GM21723 (cell line): ENCODE results near the gene RIMBP2.

Experiments
- ATAC-seq: cut with Tn5 transposase; IDR thresholded peaks from one replicate; pipeline ENCODE4 v1.9.1; 2021; ENCODE audit warnings: mild to moderate bottlenecking, moderate library complexity; ENCODE audit not compliant: unreplicated experiment

RIMBP2 gene

GRCh38 chr12:130634866-130635265 lies 81.2 kb downstream of the RIMBP2 start:
- no peak for ATAC-seq

DNA sequence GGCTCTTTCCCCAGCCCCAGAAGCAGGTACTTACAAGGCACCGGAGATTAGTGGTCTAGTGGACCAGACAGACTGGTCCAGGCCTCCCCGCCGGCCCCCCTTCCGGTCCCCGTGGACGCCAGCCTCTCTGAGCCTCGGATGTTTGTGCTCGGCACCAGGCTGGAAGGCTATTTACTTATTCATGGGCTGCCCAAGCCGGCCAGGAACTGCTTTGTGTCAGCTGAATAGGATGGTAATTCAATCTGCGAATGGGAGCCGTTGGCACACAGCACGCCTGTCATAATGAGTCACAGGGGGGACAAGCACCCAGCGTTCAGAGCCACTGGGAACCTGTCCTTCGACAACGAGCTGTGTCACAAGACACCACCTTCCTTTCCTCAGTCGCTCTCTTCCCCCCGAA lies 82.3 kb downstream of the RIMBP2 start:
- no peak for ATAC-seq

GRCh38 chr12:130632642-130633041 lies 83.5 kb downstream of the RIMBP2 start:
- no peak for ATAC-seq

DNA sequence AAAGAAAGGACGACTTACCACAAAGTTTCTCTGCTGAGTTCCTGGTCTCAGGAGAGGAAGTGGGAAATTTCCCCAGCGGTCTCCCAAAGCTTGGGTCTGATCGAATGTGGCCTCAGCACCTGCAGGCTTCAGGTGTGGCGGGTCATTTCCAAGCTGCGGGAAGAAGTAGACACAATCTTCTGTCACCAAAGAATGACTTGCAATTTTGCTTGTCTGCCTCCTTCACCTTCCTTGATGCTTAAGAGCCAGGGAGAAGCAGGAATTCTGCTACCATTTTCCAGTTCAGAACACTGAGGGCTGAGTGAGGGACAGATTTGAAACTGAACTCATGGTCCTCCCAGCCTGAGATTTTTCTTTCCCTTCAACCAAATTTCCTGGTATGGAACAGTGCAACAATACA lies 87.8 kb downstream of the RIMBP2 start:
- ATAC-seq, result no peak

- ATAC-seq, result no peak
These were observed 88.9 kb downstream of the RIMBP2 start for GRCh38 chr12:130627175-130627574.

GRCh38 chr12:130626601-130627000 lies 89.5 kb downstream of the RIMBP2 start:
- no peak for ATAC-seq

DNA sequence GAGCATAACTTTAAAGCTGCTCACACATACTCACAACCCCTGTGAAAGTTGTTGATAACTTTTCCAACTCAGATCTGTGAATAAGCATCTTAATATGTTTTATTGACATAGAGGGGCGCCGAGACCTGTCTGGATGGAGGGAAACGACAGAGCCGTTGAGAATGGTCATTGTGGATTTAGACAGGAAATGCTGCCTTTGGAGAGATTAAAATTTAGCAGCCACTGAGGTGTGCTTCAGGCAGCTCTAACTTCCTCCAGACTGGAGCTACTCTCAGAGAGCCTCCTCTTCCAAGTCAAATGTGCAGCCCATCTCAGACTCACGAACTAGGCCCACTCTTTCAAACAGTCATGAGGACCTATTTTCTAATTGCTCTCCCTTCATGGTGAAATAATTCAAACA lies 90.9 kb downstream of the RIMBP2 start:
- no peak for ATAC-seq

GRCh38 chr12:130622803-130623202 lies 93.3 kb downstream of the RIMBP2 start:
- ATAC-seq, result no peak

GRCh38 chr12:130621696-130622298 lies 94.3 kb downstream of the RIMBP2 start:
- ATAC-seq, result no peak

DNA sequence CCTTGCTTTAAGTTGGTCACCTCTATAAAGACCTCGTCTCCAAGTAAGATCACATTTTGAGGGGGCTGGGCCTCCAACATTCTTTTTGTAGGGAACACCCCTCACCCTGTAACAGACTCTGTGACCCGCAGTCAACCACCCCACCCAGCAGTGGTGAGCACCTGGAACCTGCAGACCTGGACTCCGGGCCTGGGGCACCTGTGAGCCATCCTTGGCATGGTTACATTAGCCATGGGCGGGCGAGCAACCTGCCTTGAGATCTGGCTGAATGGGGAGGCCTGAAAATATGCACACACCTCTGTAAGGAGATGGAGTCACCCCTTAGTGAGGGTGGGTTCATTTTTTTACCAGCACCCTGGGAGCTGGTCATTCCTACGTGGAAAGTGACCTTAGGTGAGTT lies 95.3 kb downstream of the RIMBP2 start:
- no peak for ATAC-seq

- ATAC-seq, result no peak
These were observed 95.8 kb downstream of the RIMBP2 start for GRCh38 chr12:130620281-130620680.

DNA sequence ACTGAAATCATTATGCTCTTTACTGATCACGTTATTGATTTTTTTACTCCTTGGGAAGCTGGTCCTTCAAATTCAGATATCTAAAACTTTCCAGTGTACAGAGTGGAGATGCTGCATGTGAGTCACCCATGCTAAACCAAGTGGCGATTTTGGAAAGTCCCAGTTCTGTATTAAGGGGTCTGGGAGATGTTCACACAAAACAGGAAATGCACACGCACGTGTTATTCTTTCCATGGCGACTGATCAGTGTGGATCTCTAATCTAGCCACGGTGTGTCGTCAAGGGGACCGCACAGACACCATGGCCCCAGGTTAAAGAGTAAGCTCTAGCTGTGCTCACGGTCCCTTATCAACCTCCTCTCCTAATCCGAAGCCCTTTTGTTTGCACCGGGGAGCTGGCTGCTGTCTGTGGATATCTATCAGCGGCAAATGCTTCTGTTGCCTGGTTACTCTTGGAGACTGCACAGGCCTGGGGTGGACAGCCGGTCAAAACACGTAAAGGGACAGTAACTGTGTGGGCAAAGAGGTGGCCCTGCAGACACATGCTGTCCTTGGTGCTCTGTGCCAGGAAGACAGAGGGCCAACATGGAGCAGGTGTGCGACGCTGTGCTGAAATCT lies 96.6 kb downstream of the RIMBP2 start:
- no peak for ATAC-seq

DNA sequence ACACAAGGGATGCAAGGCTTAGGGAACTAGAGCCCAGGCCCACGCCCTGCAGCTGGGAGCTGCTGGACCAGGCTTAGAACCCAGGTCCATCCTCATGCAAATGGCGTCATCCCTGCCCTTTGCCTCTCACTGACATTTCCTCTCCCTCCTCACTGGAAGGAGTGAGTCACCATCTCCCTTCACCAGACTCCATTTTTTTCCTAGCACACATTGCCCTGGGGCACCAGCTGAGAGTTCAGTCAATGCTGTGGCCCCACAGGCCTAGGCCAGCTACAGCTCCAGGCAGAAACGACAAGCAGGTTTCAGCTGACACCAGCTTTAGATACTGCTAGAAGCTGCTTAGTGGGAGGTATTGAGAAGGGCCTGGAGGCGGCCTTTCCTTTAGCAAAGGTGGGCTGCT lies 98.9 kb downstream of the RIMBP2 start:
- ATAC-seq, result no peak

- ATAC-seq, result no peak
These were observed 100.2 kb downstream of the RIMBP2 start for GRCh38 chr12:130615861-130616345.

GRCh38 chr12:130614530-130614905 lies 101.6 kb downstream of the RIMBP2 start:
- ATAC-seq, result no peak

GRCh38 chr12:130613831-130614529 lies 102.1 kb downstream of the RIMBP2 start:
- ATAC-seq, result no peak

GRCh38 chr12:130613131-130613530 lies 103.0 kb downstream of the RIMBP2 start:
- no peak for ATAC-seq

- no peak for ATAC-seq
These were observed 104.8 kb downstream of the RIMBP2 start for GRCh38 chr12:130611026-130611905.

- no peak for ATAC-seq
These were observed 106.1 kb downstream of the RIMBP2 start for GRCh38 chr12:130609966-130610365.

DNA sequence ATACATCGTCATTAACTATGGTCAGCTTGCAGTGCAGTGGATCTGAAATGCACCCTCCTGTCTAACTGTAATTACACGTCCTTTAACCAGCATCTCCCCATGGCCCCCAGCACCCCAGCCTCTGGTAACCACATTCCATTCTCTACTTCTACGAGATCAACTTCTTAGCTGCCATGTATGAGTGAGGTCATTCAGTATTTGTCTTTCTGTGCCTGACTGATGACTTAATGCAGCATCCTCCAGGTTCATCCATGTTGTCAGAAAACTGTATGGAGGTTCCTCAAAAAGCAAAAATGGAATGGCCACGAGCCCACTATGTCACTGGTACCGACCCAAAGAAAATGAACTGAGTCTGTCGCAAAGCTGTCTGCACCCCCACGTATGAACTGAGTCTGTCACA lies 107.3 kb downstream of the RIMBP2 start:
- ATAC-seq, result no peak

DNA sequence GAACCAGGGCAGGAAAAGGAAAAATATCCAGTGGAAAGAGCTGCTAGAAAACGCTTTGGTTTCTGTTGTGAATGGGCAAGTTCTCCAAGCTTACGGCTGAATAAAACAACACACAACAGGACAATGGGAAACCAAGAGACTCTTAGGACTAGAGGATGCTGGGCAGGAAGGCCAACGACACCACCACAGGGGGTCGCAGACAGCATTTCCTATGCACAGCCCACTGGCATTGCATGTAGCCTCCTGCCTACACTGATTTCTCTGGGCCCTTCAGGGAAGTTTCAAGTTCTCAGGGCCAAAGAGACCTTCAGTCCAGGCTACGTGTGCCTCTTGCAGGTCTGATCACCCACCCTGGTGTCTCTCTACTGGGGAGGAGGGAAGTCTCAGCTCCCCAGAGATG lies 108.0 kb downstream of the RIMBP2 start:
- no peak for ATAC-seq
